NCI-H1105 (cell line): ENCODE data around the gene EXTL1.

Source experiments
- DNase-seq: peaks from one replicate; lab custom pipeline; 2025; lab: John Stamatoyannopoulos, UW

EXTL1 gene

DNA sequence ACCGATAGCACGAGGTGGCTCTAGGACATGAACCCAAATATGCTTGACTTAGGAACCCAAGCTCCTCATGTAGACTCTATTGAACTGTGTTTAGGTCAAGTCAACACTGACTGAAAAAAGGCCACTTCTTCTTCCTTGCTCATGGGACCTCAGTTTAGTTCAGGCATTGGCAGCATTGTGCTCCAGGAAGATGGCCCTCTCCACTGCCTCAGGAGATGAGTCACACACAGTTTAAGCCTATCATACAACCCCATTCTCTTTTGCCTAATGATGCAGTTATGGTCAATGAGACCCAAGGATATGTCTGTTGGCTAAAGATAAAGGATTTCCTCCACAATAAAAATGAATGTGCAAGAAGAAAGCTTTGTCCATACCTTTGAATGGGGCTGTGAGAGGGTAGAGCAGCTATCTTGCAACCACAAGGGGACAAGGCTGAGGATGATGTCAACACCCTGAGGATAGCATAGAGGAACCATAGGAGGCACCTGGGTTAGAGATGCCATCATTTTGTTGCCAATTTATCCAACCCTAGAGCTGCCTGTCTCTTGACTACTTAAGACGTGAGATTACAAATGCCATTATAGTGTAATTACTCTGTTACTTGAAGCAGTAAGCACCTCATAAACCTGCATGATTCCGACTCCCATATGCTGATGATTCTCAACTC lies 48.9 kb downstream of the EXTL1 start:
- DNase-seq, result no peak

DNA sequence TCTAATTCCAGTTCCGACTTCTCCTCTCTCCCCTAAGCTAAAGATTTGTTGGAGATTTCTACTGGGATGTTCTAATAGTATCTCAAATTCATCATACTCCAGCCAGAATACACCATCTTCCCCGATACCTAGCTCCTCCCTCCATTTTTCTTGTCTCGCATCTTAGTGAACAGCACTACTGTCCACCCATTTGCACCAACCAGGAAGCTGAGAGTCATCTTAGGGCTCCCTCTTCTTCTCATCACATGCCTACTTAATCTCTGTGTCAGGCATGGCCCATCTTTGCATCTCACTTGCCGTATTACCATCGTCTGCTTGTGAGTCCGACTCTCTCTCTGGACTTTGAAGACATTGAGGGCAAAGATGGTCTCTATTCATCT lies 49.4 kb downstream of the EXTL1 start:
- DNase-seq, result no peak

DNA sequence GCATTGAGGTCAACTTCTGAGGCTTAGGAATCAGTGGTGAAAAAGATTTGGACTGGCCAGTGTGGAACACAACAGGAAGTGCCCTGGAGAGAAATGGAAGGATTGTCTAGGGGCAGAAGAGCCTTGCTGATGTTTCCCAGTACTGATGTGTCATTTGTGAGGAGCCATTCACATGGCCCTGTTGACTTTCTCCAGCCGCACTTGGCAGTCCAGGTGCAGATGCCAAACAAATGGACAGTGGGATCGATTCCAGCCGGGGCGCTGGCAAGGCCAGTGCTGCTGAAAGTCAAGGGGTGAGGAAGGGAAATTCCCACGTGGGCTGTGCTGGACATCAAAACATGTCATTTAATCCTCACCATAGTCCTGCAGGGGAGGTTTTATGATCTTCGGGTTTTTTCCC lies 50.7 kb downstream of the EXTL1 start:
- DNase-seq, result no peak

DNA sequence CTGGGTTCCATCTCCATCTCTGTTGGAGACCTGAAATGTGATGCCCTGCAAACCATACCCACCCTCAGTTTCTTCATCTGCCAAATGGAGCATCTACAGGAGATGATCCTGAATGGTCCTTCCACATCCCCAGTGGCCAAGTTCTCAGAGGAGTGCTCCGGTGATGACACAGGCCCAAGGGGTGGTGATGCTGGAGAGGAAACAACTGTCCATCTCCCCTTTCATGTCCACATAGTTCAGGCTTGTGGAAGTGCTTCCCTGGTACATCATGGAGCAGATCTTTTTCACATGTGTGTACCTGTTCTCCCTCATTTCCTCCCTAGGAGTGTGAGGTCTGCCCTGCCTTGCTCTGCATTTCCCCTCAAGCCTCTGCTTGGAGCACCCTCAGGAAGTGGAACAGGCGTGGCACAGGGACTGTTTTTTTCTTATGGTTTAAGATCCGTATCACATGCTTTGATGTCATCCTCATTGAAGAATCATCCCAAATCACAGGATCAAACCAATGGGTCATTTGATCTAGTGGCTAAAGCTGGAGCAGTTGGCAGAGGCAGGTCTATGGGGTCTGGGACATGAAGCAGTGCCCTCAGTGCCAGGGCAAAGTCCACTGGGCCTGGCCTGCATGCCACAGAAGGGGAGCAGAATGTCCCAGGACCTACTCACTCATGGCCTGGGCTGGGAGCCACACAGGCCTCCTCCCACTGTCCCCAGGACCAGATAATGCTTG lies 54.0 kb downstream of the EXTL1 start:
- DNase-seq, result no peak

DNA sequence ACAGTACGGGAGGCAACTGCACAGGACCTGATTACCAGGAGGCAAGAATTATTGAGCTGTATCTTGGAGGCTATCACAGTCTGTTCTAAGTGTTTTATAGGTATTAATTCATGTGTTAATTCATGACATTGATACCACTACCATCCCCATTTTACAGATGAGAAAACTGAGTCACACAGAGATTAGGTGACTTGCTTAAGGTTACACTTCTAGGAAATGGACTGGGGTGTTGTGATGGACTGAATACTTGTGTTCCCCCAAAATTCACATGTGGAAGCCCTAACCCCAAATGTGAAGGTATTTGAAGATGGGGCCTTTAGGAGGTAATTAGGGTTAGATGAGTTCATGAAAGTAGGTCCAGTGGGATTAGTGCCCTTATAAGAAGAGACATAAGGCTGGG lies 55.9 kb downstream of the EXTL1 start:
- no peak for DNase-seq

DNA sequence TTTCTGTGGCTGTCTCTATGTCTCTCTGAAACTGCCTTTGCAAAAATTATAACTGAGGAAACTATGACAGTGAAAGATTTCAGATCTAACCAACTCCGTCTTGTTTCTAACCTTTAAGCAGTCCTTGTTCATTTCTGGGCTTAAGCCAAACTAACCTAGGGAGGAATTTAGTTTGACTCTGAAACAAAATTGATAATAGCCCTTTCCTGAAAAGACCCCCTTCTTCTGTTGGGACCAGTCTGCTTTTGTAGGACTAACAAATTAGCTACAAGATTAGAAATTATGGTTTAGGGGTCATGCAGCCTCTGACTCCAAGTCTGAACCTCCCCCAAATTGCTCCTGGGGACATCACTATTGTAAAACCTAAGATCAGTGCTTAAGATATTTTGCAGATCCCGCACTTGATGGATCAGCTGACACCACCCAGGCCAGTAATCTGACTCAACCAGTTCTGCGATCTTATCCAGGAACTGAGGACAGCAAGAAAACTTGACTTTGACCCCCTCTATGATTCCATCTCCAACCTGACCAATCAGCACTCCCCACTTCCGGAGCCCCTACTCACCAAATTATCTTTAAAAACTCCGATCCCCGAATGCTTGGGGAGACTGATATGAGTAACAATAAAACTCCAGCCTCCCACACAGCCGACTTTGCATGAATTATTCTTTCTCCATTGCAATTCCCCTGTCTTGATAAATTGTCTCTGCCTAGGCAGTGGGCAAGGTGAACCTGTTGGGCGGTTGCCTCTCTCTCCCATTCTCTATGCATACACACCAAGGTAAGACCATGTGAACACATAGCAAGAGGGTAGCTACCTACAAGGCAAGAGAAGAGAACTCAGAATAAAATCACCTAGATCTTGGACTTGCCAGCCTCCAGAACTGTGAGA lies 57.0 kb downstream of the EXTL1 start:
- DNase-seq, result no peak

DNA sequence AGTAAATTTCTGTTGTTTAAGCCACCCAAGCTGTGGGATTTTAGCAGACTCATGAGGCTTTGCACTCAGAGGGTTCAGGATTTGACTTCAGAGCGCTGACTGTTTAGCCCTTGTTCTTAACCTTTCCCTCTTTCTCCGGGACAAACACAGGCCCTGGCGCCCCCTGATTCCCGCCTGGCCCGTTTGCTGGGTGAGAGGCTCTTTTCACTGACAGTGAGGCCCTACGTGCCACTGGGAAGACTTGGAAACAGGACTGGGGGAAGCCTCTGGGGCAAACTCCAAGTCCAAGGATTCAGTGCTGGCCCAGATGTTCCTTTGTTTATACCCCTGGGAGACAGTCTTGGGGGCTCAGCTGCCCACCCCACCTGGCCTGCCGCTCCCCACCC lies 57.6 kb downstream of the EXTL1 start:
- no peak for DNase-seq

DNA sequence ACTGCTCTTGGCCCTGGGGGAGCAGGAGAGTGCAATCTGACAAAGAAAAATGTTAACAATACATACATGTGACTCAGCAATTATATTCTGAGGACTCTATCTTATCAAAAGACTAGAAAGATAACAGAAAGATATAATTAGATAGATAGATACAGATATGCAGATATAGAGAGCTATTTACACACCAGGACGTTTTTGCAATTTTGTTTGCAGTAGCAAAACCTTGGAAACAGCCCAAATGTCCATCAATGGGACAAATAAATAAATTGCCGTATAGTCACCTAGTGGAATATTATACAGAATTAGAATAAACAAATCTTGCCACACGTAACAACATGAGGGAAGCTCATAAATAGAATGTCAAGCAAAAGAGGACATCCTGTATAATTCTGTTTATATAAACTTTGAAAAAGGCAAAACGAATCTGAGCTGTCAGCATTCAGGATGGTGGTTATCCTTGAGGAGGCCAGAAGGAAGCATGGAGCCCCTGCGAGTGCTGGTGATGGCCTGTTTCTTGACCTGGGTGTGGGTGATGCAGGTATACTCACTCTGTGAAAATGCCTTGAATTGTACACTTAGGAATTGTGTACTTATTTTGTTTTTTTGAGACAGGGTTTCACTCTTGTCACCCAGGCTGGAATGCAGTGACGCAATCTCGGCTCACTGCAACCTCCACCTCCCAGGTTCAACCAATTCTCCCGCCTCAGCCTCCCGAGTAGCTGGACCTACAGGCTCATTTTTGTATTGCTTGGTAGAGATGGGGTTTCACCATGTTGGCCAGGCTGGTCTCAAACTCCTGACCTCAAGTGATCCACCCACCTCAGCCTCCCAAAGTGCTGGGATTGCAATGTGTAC lies 58.6 kb downstream of the EXTL1 start:
- no peak for DNase-seq

DNA sequence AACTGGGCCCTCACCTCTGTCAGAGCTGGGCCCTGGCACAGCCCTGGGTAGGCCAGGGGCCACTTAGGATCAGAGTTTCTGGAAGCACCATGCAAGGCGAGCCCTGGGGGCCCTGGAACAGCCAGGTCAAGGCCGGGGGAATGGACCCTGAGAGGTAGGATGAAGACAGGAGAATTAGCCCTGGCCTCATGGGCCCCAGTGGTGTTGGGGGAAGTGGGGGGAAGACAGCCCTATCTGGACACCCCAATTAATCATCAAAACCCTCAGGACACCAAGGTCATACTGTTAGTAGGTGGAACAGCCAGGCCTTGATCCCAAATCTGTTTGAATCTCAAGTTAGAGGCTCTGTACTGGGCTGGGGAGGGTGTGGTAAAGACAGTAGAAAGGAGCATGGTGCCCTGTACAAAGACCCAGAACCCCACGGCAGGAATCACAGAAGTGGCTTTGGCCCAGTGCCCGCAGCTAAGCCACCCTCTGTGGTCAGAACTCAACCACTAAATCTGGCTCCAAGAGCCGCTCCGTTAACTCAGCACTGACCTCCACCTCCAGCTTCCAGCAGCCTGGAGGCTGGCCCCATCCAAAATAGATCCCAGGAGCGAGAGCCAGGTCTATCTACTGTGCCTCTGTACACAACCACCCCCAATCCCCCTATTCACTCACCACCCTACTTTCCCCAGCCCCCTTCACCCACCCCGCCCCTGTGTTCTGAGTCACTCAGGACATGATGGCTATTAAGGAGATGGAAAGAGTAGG lies 59.9 kb downstream of the EXTL1 start:
- DNase-seq, result no peak

DNA sequence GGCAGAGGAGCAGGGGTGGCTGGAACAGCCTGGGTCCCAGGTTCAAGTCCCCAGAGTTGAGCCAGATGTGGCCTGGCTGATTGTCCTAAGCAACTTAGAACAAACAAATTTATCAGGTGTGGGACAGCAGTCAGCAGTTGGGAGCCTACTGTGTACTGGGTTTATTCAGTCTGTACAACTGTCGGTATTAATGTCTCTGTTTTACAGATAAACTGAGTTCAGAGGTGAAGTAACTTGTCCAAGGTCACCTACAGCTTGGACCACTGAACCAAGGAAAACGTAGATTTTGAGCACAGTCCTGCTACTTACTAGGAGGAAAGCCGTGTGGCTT lies 60.4 kb downstream of the EXTL1 start:
- no peak for DNase-seq

DNA sequence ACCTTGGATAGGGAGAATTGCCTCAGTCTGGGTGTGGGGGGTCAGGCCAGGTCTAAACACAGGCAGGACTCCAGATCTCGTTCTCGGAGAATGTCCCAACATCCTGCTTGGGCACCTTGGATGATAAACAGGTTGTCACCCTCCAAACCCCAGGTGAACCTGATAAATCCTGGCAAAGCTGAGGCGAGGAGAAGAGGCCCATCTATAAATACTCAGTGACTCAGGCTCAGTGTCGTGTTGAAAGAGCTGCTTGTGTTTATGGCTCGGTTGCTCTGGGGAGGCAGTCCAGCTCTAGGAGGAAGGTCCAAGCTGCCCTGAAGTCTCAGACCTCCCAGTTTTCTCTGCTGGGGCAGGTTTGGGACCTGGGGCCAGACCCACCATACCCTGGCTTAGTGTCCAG lies 61.6 kb downstream of the EXTL1 start:
- no peak for DNase-seq

DNA sequence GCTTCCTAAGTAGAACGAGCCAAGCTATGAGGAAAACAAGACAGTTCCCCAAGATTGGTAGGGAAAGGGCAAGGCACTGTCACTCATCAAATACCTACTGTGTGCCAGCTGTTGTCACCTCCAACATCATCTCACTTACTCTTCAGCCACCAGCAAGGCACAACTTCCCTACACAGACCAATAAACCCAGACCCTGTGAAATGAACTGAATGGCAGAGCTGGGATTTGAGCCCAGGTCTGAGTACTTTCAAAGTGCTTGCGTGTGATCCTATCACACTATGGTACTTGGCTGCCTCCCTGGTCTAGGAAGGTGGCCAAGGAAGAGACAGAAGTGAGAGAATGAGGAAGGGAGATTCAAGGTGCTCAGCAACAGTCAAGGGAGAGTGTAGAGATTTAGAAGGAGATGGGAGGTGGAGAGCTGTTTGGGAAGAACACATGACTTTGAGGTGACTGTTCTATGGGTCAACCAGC lies 62.6 kb downstream of the EXTL1 start:
- DNase-seq, result no peak

DNA sequence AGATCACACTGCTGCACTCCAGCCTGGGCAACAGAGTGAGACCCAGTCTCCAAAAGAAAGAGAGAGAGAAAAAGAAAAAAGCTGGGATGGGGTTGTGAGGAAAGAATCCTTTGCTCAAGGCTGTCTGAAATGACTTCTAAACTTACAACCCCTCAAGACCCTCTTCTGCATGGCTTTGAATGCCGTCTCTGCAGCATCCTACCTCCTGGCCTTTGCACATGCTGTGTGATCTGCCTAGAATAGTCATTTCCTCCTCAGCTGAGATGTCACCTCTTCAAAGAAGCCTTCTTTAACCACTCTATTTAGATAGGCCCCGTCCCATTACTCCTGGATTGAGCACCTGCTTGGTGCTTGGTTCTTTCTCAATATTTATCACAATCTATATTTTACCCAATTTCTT lies 63.3 kb downstream of the EXTL1 start:
- no peak for DNase-seq
